NCI-H1930 (cell line): Measurements from ENCODE around the gene RPP25L.

Experiments used
- DNase-seq, 2 experiments: peaks; one replicate each; lab custom pipeline; 2025; lab: John Stamatoyannopoulos, UW

RPP25L gene

DNA sequence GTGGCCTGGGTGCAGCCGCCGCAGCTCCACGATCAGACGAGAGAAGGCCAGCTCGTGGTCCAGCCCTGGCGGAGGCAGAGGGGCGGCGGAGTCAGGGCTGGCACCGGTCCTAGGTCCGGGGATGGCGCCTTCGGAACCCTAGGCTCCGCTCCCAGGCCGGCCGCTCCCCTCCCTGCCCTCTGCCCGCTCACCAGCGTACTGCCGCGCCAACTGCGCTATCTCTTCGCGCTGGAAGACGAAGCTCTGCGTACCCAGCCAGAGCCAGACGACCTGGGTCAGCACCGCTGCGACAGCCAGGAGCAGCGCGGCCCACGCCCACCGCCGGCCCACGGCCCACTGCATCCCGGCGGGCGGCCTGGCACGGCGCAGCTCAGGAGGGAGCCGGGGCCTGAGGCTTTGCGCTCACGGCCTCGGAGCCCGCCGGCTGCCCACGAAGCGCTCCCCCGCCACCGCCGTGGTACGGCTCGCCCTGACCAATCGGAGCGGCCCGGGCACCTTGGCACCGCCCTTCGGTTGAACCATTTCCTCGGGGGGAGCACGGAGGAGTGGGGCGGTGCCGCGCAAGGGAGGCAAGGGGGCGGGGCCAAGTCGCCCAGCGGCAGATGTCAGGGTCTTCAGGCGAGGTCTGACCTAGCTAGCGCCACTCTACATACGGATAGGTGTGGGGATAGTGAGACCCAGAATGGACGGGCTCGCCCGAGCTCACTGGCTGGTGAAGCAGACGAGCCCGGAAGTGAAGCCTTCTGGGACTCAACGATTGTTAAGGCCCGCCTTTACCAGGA, 25.6 kb upstream of the RPP25L start, which contains the start of gene SIGMAR1:
Gene SIGMAR1, minus strand, starts transcription at position 432 of the 782 bp plus-strand sequence. Its CDS starts 90 bp downstream, at position 342.
- DNase-seq: peak; percentile 92 to 97

DNA sequence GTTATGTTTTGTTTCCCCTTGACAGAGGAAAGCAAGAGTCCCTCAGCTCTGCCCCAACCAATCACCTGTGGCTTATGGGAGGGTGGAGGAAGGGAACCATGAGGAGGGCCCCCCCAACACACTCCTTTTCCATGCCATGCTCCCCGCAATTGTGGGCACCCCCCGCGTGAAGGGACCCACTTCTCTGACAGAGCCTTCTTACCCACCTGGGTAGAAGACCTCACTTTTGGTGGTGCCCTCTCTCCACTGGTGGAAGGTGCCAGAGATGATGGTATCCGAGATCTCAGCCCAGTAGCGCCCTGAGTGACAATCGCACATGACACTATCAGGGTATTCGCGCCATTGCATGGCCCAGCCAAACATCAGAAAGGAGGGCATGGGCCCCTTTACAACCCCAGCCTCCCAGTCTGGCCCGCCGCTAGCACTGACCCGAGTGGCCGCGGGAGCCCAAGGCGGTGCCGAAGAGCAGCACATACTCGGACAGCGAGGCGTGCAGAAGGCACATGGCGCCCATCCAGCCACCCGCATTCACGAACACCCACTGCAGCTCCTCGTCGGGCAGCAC, 25.0 kb upstream of the RPP25L start:
- DNase-seq: no peak

DNA sequence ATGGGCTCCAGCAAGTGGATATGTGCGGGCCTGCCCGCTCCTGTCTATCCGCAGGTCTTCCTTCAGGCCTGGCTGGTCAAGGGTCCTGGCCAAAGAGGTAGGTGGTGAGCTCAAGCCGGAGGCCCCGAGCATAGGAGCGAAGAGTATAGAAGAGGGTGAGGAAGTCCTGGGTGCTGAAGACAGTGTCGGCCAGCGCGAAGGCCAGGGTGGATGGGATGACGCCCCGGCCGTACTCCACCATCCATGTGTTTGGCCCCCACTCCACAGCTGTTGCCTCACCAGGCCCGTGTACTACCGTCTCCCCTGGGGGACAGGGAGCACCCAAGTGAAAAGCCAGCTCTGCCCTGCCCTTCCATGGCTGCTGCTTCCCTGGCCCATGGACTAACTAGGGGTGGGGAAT, 23.7 kb upstream of the RPP25L start:
- DNase-seq: no peak

DNA sequence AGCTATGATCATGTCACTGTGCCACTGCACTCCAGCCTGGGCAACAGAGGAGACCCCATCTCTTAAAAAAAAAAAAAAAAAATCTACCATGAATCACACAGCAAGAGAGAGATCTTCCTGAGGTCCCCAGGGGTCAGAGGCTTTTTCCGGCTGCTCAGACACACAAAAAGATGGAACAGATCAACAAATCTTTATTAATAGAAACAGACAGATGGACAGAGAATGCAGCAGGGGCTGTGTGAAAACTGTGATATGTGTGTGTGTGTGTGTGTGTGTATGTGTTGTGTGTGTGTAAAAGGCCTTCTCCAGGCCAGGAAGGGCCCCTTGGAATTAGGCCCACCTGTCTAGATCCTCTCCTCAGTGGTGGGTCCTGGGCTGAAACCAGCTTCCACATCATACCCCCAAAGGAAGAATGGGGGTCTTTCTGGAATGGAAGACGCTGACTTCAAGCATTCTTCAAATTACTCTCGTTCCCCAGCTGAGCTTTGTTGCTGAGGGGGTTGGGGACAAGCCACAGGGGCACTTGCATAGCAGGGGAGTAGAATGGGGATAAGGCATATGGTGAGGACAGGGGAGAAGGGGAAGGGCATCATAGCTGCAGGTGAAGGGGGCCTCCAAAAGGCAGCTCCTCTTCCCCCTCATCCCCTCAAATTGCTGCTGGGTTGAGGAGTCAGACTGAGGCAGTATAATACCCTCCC, 22.8 kb upstream of the RPP25L start:
- no peak for DNase-seq

DNA sequence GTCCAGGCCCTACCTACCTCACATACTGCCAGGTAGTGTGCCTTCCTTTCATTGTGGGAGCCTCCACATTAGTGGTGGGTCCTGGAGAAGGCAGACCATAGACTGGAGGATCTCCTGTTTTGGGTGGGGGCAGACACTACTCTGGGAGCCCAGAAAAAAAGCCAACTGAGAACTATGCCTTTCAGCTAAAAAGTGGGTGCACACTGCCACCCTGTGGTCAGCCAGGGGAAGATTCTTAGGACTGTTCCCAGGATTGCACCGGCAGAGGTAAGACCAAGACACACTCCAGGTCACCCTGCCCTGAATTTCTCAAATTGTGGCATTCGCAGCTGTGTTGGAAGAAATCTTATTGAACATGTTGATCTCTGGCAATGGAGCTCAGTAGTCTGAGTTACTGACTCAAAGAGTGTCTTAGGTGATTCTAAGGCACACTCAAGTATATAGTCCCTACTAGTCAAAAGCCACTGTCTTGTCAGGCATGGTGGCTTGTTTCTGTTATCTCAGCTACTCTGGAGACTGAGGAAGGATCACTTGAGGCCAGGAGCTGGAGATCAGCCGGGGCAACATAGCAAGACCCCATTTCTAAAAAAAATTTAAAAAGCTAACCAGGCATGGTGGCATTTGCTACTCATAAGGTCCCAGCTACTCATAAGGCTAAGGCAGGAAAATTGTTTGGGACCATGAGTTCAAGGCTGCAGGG, 22.1 kb upstream of the RPP25L start:
- peak in 1 of 2 experiments; percentile 45 for DNase-seq

DNA sequence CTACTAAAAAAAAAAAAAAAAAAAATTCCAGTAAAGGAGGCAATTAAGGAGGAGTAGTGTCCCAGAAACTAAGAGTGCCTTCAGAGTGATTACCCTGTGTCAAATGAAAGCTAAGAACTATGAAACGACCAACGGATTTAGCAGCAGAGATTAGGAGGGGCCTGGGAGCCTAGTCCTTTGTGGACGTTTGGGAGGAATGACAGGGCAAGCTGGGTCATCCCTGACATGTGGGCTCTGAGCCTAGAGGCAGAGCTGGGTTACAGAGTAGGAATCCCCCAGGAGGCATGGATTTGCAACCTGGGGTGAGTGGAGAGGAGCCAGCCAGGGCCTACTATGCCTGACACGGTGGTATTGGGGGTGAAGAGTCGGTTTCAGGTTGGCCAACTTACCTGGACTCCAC, 21.3 kb upstream of the RPP25L start:
- no peak for DNase-seq

DNA sequence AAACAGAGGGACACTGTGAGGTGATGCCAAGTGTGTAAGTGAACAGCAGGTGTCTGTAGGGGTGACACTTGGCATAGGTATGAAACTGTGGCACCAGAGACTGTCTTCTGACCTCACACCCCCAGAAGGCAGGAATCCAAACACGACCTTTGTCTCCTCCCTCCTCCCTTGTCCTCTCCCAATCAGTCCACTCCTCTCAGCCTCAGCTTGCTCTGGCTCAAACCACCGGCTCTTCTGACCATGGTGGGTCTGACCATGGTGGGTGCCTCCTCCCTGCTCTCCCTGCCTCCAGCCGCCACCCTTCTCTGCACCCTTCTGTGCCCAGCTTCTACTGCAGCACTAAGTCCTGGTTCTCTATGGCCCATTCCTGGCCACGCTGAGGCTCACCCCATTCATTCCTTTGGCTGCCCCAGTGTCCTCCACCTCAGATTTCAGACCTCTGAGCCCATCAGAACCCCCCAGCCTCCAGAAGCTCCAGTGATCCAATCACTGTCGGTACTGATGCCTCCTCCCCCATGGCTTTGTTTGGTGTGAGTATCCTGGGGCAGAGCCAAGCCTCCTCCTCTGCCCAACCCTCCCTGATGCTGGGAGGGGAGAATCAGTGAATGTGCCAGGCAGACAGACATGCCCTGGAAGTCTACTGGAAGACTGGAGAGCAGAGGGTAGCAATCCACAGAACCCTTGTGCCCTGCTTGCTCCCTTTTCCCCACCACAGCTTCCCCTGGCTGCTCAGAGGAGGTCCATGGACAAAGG, 18.7 kb upstream of the RPP25L start:
- no peak for DNase-seq

DNA sequence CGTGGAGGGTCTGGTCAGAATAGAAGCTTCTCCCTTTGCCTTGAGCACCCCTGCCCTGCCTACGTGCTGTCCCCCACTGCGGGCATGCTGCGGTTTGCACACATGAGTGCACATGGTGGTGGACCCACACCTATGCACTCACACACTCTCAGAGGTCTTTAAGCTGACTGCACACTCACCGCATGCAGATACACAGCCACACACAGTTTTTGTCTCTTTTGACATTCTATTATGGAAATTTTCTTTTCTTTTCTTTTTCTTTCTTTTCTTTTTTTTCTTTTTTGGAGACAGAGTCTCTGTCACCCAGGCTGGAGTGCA, 17.6 kb upstream of the RPP25L start:
- no peak for DNase-seq

DNA sequence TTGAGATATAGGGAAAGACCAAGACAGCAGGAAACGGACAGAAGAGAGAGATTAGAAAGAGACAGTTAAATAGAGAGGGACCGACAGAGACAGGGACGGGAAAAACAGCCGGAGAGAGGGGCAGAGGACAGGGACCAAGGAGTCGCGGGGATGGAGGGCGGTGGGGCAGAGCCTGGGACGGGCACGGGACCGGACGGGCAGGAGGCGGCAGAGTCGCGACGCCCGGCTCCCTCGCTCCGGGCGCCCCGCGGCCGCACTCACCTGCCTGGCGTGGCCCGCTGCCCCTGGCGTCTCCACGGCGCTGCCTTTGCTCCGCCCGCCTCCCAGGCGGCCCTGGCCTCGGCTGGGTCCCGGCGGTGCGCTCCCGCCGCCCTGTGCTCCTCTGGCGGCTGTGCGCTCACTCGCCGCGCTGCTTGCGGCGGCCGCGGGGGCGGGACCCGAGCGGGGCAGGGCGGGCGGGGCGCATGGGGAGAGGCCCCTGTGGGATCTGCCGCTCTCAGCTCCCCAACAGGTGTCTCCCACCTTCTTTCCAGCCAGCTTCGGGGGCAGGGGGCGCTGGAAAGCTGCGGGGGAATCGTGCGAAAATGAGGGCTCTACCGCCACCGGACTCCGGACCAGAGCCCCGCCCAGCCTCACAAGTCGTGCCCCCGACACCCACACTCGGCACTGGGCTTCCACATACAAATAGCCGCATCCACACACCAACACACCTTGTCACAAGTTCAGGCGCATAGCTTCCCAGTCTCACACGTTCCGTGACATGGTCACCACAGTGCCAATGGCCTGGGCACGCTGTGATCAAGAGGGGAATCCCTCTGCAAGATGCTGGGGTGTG, 17.0 kb upstream of the RPP25L start, which contains the start of gene ARID3C:
Gene ARID3C, minus strand, starts transcription at position 411 of the 835 bp plus-strand sequence. CDS start 1,052 bp downstream, outside the sequence.
- DNase-seq: peak; percentile 29 to 62

DNA sequence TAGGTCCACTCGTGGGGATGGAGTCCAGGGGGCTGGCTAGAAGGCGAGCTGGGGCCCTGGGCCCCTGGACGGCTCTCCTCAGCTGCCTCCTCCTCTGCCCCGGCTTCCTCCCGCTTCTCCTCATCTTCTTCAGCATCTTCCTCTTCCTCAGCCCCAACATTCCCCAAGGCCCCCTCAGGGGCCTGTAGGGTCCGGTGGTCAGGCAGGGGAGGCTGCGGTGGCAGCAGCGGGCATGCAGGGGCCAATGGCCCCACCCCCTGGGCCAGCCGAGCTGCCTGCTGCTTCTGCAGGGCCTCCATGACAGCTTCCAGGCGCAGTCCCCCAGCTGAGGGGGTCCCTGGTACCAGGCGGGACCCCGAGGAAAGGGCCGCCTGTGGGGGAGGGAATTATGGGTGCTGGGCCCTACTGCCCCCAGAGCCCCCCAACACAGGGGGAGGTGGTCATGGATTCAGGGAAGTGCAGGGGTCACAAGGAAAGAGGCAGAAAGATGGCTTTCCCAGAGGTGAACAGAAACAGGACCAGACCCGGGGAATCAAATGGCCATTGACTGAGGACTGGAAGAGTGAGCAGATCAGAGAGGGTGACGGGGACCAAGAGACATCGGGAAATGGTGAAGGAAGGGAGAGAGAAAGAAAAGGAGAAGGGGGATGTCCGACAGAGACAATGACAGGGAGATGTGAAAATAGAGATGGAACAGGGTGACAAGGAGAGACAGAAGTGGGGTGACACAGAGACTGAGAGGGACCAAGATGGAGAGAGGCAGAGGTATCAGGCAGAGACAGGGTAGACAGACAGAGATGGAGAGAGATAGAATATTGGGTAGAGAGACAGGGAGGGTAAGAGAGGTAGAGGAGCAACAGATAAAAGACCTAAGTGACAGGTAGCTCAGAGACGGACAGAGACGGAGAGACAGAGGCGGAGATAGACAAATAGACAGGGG, 16.1 kb upstream of the RPP25L start:
- no peak for DNase-seq

DNA sequence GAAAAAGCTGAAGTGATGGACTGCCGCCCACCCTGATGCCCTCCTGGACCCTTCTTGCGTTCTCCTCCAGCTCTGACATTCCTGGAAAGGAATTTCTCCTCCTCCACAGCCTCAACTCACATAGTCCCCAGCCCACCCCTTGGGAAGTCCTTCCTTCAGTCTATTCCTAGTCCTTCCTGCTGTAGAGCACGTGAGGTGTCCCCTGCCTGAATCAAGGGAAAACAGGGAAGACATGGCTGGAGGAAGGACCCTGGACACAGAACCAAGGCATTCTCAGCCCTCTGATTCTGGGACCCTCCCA, 13.2 kb upstream of the RPP25L start:
- no peak for DNase-seq

DNA sequence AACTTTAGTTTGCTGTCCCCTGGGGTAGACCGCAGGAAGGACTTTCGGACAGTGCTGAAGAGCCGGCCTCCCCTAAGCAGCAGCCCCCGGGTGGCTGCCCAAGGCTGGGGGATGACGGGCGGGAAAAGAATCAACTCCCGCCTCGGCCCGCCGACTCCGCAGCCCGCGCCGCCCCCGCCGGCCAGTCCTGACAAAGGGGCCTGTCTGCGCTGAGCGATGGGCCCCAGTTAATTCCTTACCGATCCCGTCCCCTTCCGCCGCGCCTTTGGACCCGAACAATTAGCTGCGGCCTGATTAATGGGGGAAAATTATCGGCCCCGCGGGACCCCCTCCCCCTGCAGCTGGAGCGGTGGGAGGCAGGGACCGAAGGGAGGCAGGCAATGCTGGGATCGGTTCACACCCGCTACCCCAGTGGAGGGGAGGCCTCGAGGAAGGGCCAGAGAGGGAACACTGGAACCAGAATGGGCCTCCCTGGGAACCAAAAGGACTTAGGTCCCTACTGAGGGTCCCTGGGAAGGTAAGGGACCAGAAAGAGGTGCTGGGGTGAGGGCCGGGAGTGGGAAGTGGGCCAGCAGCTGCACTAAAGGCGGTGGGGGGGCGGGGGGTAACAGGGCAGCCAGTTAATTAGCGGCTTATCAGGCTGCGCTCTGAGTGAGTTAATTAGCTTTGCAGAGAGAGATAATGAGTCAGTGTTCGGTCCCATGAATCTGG, 12.7 kb upstream of the RPP25L start:
- DNase-seq: no peak

DNA sequence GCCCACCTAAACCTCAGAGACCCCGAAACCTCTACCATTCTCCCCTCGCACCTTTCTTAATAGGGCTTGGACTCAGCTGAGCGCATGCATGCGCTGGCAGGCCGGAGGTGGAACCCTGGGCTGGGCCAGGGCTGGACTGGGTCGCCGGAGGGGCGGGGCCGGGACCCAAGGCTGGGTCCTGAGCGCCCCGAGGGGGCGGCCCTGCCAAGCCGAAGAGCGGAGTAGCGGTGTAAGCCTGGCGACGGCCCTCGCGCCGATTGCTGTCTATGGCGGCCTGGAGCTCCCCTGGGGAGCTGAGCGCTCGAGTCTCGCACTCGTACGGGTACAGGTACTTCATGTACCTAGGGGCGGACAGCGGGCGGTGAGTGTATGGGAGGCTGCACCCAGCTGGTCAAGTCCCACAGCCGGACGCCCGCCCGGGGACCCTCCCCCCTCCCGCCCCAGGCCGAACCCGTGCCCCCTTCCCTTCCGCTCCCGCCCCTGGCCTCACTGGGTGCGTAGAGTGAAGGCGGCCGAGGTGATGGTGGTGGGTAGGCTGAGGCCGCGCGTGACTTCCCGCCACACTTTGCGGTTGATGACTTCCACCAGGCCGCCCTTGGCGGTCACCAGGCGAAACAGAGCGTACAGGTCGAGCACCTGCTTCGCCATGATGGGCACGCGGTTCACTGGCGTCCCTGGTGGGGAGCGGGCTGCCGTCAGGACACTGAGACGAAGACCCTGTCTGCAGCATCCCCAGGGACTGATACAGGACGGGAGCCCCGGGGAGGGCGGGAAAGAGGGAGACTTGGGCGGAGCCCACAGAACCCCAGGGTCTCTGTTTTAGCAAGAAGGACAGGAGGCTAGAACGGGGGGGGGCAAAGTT, 11.7 kb upstream of the RPP25L start:
- DNase-seq: no peak

DNA sequence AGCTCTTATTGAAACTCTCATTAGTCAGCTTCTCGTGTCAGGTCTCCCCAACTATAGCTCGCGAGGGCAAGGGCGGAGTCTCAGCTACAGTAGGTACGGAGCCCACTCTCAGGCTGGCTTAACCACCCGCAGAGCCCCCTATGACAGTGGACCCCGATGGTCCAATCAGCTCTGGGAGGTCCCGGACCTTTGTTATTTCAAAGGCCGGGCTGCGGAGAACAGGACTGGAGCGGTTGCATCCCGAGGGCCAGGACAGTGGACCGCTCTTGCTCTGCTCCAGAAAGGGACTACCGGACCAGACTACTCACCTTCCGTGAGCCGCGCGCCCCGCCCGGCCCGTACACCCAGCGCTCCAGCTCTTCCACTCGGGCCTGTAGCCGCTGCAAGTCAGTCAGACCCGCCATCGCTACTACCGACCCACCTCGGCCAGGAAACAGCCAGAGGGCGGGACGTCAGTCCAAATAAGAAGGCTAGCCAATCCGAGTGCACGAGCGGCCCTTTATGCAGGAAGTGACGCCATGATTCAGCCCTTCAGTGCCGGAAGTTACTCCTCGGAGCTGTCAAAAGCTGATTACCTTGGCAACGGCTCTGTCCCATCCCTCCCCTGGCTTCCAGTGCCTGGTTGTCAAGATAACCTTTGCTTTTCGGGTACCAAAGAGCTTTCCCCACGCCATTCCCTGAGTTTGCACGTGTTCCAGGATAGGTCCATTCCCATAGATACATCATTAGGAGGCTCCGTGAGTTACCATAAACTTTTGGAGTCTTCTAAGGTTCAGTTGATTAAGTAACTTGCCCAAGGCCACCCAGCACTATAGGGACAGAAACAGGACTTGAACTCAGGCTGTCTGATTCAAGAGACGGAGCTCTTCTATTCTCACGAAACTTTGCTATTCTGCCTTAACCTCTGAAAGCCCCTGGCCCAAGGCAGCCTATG, 8.4 kb upstream of the RPP25L start, which contains the start of gene DCTN3:
Gene DCTN3, minus strand, starts transcription at position 435 of the 934 bp plus-strand sequence. Its CDS starts 31 bp downstream, at position 404.
- DNase-seq: peak; percentile 90 to 91

DNA sequence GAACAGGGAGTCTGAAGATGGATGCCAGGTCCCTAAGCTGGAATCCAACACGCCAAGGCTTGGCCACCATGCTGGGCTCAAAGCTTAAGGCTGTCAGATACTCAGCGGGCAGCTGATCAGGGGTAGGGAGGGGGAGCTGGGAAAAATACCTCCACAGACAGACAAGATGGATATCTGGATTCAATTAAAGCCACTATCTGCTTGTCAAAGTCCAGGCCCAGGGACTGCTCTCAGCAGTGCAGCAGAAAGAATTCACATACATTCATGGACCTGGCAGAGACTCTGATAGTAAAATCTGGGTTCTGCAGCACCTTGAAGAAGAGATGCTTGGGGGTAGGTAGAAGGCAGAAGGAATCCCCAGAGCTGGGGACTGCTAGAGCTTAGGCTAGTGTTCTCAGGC, 3.2 kb upstream of the RPP25L start:
- no peak for DNase-seq

DNA sequence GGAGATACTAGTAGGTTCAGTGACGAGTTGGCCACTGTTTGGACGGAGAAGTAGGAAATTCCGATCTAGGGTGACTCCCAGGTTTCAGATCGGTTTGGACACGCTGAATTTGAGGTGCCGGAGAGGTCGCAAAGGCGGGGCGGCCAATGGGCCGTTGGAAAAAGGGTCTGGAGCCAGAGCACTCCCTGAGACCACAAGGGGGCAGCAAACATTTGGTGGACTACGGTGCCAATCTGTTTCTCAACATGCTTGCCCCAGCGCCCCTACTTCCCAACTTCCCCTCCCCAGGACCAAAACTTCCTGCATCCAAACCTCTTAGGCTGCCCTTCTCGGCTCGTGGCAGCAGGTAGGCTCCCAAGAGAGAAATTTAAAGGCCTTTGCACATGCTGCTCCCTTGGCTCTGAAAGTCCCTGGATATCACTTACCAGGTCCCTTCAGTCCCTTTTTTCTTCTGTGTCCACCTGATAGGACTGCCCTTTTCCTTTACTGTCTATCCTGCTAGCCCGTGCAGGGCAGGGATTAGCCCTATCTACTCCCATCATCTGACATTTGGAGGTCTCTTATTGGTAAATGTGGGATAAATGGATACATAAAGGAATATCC, 992 bp upstream of the RPP25L start:
- DNase-seq: peak; percentile 71 to 93
